Lung (tissue), 12 donors: ENCODE data around the gene PHF19. TPM values are rescaled to one million over a fixed set of nuclear protein-coding genes. Genes with fewer than 3 reads are reported as not detected.

Experiments used
- ATAC-seq: fragments of 200-7000 bp; cut with Tn5 transposase; one replicate; pipeline ENCODE4 v1.9.1; 2020; ENCODE audit warnings: moderate number of reproducible peaks; ENCODE audit not compliant: insufficient read depth, low FRiP score
- DNase-seq, 3 donors: peaks; one replicate each; pipeline ENCODE4 v3.0.0-alpha.2; 2013 to 2017
- H3K27ac ChIP-seq, 2 donors: one replicate each; pipeline ENCODE4 v1.5.1; 2013; ENCODE audit warnings: mild to moderate bottlenecking in 2 of 2, moderate library complexity in 2 of 2, control low read depth in 1 of 2, inconsistent platforms in 1 of 2, low read depth in 1 of 2, low read length in 1 of 2
- H3K27me3 ChIP-seq, 3 donors: one replicate each; pipeline ENCODE4 v1.5.1; 2013; ENCODE audit warnings: low read length in 2 of 3; ENCODE audit not compliant: control insufficient read depth in 3 of 3, insufficient read depth in 3 of 3
- H3K36me3 ChIP-seq, 4 donors: one replicate each; pipeline ENCODE4 v1.5.1; 2013; ENCODE audit warnings: low read length in 4 of 4, mild to moderate bottlenecking in 1 of 4, moderate library complexity in 1 of 4; ENCODE audit not compliant: control insufficient read depth in 4 of 4, insufficient read depth in 4 of 4
- H3K4me1 ChIP-seq, 5 donors: one replicate each; pipeline ENCODE4 v1.5.1; 2013; ENCODE audit warnings: low read length in 5 of 5, mild to moderate bottlenecking in 2 of 5, moderate library complexity in 1 of 5; ENCODE audit not compliant: control insufficient read depth in 5 of 5, insufficient read depth in 5 of 5
- H3K4me3 ChIP-seq: one replicate; pipeline ENCODE4 v1.5.1; 2013; ENCODE audit warnings: mild to moderate bottlenecking, control low read depth, moderate library complexity
- H3K9ac ChIP-seq, 2 donors: one replicate each; pipeline ENCODE4 v1.5.1; 2013; ENCODE audit warnings: low read length in 2 of 2, control low read depth in 1 of 2; ENCODE audit not compliant: insufficient read depth in 1 of 2
- H3K9me3 ChIP-seq, 4 donors: one replicate each; pipeline ENCODE4 v1.5.1; 2013; ENCODE audit warnings: low read length in 3 of 4, mild to moderate bottlenecking in 1 of 4, moderate library complexity in 1 of 4; ENCODE audit not compliant: control insufficient read depth in 4 of 4, insufficient read depth in 3 of 4
- CTCF ChIP-seq: IDR thresholded peaks from 2 replicates; pipeline ENCODE4 v1.5.1; 2012; ENCODE audit warnings: mild to moderate bottlenecking; ENCODE audit errors: control extremely low read depth, extremely low read depth
- WGBS, 2 donors: extraction: QIAGEN DNeasy Blood & Tissue Kit; methylation state at CpG; one replicate each; pipeline ENCODE4 v1.1.7; 2013; 5-methylcytosine and 5-hydroxymethylcytosine counted together
- polyA plus RNA-seq, 2 donors: library from polyadenylated mRNA; stranded (reverse); fragments of 200-250 nt; gene quantifications; one replicate each; pipeline ENCODE4 v1.2.1, GENCODE V29; 2013
- total RNA-seq, 2 donors: library from RNA; depleted of rRNA in 1 of 2; stranded (reverse); fragments of >200 nt in 1 of 2; gene quantifications; one replicate each; pipeline ENCODE4 v1.2.1, GENCODE V29; 2014 to 2021
- donor health status: control.
- donor health status: control.
- donor health status: Bipolar disorder and iron deficiency.
- donor health status: healthy.
- donor health status: DM: yes; HTN: yes; CAD: no.

Gene PHF19
- total and polyA plus RNA-seq, 4 donors: 20.3 to 25.1 (median 21.7) TPM

GRCh38 chr9:120860083-120860482, 16.9 kb downstream of the PHF19 start:
- no peak overlapping the region for H3K27ac ChIP-seq
- H3K9ac ChIP-seq: no peak overlapping the region
- peaks cover 0 to 42% (median 30%) of the 10 kb centered on the region in 4 donors for H3K36me3 ChIP-seq
- H3K9me3 ChIP-seq: no peaks in the 10 kb centered on the region
- H3K4me1 ChIP-seq: no peaks in the 10 kb centered on the region
- ATAC-seq (no peak), DNase-seq (no peak)
- TF ChIP-seq CTCF: no peak
- H3K4me3 ChIP-seq: no peak overlapping the region
- WGBS, 2 donors: 89 to 91% methylated on average over 11 of the region's 11 CpGs
- H3K27me3 ChIP-seq: no peaks in the 10 kb centered on the region

GRCh38 chr9:120859361-120859760, 17.6 kb downstream of the PHF19 start:
- Histone ChIP-seq H3K4me1 (no peaks in the 10 kb centered on the region), H3K36me3 (peaks cover 0 to 41% (median 30%) of the 10 kb centered on the region in 4 donors), H3K4me3 (no peak overlapping the region), H3K27me3 (no peaks in the 10 kb centered on the region), H3K9me3 (no peaks in the 10 kb centered on the region), H3K27ac (no peak overlapping the region), H3K9ac (no peak overlapping the region)
- TF ChIP-seq CTCF: no peak
- DNase-seq (no peak), ATAC-seq (no peak)
- 81 to 94% methylated on average over 6 of the region's 6 CpGs for WGBS, 2 donors

- DNase-seq (no peak), ATAC-seq (no peak)
- Histone ChIP-seq H3K4me1 (no peaks in the 10 kb centered on the region), H3K9me3 (no peaks in the 10 kb centered on the region), H3K36me3 (peaks cover 0 to 36% (median 30%) of the 10 kb centered on the region in 4 donors), H3K4me3 (no peak overlapping the region), H3K27ac (no peak overlapping the region), H3K27me3 (no peaks in the 10 kb centered on the region), H3K9ac (no peak overlapping the region)
- WGBS, 2 donors: 96 to 97% methylated on average over 11 of the region's 11 CpGs
- no peak for TF ChIP-seq CTCF
These were observed 19.1 kb downstream of the PHF19 start for GRCh38 chr9:120857902-120858301.

GRCh38 chr9:120857481-120857880, 19.5 kb downstream of the PHF19 start:
- ATAC-seq: no peak
- WGBS, 2 donors: 88 to 89% methylated on average over 7 of the region's 7 CpGs
- Histone ChIP-seq H3K4me3 (no peak overlapping the region), H3K9ac (no peak overlapping the region), H3K9me3 (no peaks in the 10 kb centered on the region), H3K27me3 (no peaks in the 10 kb centered on the region), H3K4me1 (no peaks in the 10 kb centered on the region), H3K27ac (no peak overlapping the region), H3K36me3 (peaks cover 0 to 36% (median 28%) of the 10 kb centered on the region in 4 donors)
- no peak for DNase-seq
- TF ChIP-seq CTCF: no peak
